Stimulated activated CD8-positive, alpha-beta memory T cell treated with anti-CD3 and anti-CD28 coated beads, Interleukin-4, amount 100 ng/mL, for 4 hours (primary cell): Measurements from ENCODE around the gene SMIM22.
"Not testable (repeated sequence)": the region's sequence is repeated elsewhere in the genome, so short reads cannot be mapped to it uniquely, and the experiment has no call there.

Experiments used
- DNase-seq, 2 donors: peaks; one replicate each; pipeline ENCODE4 v3.0.0-alpha.2; 2020; ENCODE audit warnings: low read depth in 2 of 2, low spot score in 1 of 2

The SMIM22 gene

DNA sequence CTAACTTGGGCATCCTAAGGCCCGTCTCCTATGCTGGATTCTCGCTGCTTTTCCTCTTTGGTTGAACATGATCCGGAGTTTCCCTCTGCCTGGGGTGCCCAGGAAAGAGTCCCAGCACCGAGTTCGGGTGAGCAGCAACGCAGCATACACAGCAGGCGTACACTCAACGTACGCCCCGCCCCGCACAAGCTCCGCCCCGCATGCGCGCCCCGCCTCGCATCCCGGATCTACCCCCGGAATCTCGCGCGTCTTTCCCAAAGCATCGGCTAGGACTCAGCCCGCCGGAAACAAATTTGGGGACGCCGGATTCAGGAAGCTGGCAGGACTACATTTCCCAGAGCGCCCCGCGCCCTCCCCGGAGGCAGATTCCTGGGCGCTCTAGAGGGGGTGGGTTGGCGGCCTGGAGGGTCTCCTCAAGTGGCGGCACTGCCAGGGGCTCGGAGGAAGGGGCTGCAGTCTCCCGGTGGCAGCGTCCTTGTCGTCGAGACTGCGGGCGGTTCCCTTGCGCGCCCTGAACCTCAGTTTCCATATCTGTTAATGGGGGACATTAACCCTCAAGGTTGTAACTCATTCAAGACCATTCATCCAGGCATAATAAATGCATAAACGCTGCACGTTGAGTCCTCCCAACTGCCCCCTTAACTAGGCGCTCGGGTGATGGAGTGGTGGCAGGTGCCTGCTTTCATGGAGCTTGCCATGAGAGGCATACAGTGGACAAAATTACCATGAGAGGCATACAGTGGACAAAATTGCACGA is 26.4 kb upstream of the SMIM22 start:
- DNase-seq: peak; percentile 59 to 70

DNA sequence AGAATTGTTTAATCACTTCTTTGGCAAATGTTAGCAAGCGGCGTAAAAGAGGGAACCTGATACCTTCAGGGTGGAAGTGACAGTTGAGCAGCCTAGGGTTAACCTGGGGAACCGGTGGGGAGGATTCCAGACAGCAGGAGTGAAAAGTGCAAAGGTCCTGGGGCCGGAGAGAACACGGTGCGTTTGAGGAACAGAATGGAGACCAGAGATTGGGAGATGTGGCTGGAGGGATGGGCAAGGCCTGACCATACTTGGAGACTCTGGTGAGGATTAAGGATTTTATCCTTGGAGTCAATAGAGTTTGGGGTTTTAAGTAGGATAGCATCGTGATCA is 25.9 kb upstream of the SMIM22 start:
- no peak for DNase-seq

GRCh38 chr16:4771646-4772045 is 23.5 kb upstream of the SMIM22 start:
- no peak for DNase-seq

DNA sequence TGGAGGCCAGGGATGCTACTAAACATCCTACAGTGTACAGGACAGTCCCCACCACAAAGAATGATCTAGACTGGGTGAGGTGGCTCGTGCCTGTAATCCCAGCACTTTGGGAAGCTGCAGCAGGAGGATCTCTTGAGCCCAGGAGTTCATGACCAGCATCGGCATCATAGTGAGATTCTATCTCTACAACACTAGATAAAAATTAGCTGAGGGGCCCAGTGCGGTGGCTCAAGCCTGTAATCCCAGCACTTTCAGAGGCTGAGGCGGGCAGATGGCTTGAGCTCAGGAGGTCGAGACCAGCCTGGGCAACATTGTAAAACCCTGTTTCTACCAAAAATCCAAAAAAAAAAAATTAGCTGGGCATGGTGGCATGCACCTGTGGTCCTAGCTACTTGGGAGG is 22.8 kb upstream of the SMIM22 start:
- DNase-seq: no peak

GRCh38 chr16:4775005-4775404 is 20.2 kb upstream of the SMIM22 start:
- DNase-seq: no peak

GRCh38 chr16:4776141-4776705 is 18.9 kb upstream of the SMIM22 start:
- DNase-seq: no peak

- no peak for DNase-seq
Measured at GRCh38 chr16:4777339-4778049, 17.7 kb upstream of the SMIM22 start.

DNA sequence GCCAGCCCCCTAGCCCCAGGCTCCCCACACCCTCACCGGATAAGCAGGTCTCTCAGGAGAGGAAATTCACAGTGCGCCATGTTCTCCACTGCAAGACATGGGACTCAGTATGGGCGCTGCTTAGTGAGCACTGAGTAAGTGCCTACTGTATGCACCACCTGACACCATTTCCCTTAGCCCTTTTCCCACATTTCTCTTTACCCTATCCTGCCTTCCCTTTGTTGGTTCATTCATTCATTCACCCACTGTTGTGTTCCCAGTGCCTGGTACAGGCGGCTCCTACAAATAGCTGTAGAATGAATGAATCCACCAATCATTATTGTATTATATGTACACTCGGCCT is 17.1 kb upstream of the SMIM22 start:
- DNase-seq: no peak

DNA sequence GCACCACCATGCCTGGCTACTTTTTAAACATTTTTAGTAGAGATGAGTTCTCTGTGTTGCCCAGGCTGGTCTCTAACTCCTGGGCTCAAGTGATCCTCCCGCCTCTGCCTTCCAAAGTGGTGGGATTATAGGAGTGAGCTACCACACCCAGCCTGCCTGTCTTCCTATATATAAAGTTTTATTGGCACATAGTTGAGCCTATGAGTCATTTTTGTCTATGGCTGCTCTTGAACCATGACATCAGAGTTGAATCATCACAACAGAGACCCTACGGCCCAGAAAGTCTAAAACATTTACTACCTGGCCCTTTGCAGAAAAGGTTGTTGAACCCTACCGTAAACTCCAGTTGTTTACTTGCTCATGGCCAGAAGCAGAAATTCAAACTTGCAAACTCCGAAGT is 14.9 kb upstream of the SMIM22 start:
- no peak for DNase-seq

DNA sequence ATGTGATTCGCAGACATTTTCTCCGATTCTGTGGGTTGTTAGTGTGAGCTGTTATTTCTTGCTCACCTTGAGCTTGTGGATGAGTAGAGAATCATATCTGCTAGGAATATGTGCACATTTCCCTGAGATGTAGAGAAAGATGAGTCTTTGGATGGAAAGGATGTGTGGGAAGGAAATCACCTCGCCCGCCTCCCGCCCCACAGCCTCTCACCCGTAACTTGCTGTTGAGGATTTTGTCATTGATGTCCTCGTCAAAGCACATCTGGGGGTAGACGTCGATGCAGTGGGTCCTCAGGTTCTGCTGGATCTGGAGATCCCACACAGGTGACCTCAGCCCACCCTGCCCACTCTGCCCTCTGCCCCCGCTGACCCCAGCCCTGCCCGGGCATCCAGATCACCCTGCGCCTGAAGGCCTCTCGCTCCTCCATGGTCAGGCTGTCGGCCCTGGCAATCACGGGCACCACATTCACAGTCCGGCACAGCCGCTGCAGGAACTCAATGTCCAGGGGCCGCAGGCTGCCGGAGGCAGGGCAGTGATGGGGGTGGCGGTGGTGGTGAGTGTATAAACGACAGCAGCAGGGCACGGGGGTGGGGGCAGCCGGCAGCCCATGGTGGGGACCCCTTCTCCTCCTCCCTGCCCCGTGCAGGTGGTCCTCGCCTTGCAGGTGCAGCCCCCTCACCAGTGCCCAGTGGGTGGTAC is 11.8 kb upstream of the SMIM22 start:
- DNase-seq: no peak

GRCh38 chr16:4783951-4784336 is 11.2 kb upstream of the SMIM22 start:
- DNase-seq: no peak

GRCh38 chr16:4784444-4784987 is 10.7 kb upstream of the SMIM22 start:
- DNase-seq: not testable (repeated sequence)

DNA sequence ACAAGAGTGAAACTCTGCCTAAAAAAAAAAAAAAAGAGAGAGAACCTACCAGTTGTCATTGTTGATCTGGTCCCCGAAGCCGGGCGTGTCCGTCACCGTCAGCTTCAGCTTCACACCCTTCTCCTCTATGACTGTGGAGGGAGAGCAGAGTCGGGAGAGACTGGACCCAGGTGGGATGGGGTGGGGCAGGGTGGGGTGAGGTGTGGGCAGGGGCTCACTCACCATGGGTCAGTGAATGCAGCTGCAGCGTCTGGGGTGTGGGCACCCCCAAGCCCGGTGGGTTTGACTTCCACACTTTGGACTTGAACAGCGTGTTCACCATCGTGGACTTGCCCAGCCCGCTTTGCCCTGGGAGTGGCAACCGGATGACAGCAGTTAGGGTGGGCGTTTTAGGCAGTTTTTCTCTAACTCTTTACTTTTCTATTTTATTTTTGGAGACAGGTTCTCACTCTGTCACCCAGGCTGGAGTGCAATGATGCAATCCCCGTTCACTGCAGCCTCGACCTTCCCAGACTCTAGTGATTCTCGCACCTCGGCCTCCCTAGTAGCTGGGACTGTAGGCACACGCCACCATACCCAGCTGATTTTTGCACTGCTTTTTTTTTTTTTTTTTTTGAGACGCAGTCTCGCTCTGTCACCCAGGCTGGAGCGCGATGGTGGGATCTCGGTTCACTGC is 9.3 kb upstream of the SMIM22 start:
- DNase-seq: no peak

DNA sequence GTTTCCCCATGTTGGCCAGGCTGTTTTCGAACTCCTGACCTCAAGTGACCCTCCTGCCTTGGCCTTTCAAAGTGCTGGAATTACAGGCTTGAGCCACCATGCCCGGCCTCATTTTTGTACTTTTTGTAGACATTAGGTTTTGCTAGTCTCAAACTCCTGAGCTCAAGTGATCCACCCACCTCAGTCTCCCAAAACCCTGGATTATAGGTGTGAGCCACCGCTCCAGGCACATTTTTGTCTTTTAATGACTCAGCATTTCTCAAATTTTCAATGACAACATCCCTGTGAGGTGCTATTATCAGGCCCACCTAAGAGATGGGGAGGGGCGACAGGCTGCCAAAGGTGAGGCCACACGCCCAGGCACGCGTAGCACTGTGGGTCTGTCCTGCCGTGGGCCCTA is 8.1 kb upstream of the SMIM22 start:
- no peak for DNase-seq

GRCh38 chr16:4787627-4788482 is 7.3 kb upstream of the SMIM22 start, which contains the start of gene SEPTIN12:
Gene SEPTIN12, minus strand, starts transcription at chr16:4788345. Its CDS starts 700 bp downstream, at chr16:4787645.
- DNase-seq: no peak

DNA sequence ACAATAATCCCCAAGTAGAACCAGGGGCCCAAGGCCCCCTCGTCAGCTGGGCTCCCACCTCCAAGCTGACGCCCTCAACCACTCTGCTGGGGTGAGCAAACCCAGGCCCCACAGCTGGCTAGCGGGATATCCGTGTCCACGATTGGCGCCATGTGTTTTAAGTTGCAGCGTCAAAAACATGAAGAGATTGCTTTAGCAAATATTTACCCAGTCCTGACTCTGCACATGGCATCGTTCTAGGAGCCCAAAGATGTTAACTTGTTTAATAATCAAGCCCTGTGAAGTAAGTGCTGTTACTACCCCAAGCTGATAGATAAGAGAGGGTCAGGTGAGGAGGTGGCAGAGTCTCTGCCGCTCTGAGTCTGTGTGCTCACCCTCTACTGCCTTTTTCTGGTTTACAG is 6.7 kb upstream of the SMIM22 start:
- DNase-seq: no peak

GRCh38 chr16:4788910-4789309 is 6.3 kb upstream of the SMIM22 start:
- no peak for DNase-seq

DNA sequence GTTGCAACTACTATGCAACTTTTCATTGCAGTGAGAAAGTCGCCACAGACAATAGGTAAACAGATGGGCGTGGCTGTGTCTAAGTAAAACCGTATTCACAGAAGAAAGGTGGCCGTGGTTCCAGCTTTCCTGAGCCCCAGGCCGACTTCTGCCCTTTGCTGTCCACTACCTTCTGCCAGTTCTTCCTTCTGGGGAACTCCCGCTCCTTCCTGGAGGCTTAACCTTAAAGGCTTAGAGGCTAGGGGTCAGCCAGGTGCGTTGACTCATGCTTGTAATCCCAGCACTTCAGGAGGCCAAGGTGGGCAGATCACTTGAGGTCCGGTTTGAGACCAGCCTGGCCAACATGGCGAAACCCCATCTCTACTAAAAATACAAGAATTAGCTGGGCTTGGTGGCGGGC is 4.9 kb upstream of the SMIM22 start:
- DNase-seq: no peak

GRCh38 chr16:4790871-4791270 is 4.3 kb upstream of the SMIM22 start:
- no peak for DNase-seq

- no peak for DNase-seq
Measured at GRCh38 chr16:4792951-4793513, 2.1 kb upstream of the SMIM22 start.
